Mucosa of gallbladder (tissue), 1 donor: ENCODE data around the gene GP1BB. TPM values are rescaled to one million over a fixed set of nuclear protein-coding genes. Genes with fewer than 3 reads are reported as not detected.

Source experiments
- DNase-seq: peaks from one replicate; pipeline ENCODE4 v3.0.0-alpha.2; 2020; ENCODE audit warnings: low spot score
- total RNA-seq: library from RNA; stranded (reverse); gene quantifications from one replicate; pipeline ENCODE4 v1.2.1, GENCODE V29; 2021
- donor health status: DM: no; HTN: no; CAD: no.

GP1BB gene
- total RNA-seq, 1 donor from 2014 or later = 5.4 TPM

GRCh38 chr22:19766511-19767426, 43.4 kb downstream of the GP1BB start:
- peak; percentile 39 for DNase-seq

DNA sequence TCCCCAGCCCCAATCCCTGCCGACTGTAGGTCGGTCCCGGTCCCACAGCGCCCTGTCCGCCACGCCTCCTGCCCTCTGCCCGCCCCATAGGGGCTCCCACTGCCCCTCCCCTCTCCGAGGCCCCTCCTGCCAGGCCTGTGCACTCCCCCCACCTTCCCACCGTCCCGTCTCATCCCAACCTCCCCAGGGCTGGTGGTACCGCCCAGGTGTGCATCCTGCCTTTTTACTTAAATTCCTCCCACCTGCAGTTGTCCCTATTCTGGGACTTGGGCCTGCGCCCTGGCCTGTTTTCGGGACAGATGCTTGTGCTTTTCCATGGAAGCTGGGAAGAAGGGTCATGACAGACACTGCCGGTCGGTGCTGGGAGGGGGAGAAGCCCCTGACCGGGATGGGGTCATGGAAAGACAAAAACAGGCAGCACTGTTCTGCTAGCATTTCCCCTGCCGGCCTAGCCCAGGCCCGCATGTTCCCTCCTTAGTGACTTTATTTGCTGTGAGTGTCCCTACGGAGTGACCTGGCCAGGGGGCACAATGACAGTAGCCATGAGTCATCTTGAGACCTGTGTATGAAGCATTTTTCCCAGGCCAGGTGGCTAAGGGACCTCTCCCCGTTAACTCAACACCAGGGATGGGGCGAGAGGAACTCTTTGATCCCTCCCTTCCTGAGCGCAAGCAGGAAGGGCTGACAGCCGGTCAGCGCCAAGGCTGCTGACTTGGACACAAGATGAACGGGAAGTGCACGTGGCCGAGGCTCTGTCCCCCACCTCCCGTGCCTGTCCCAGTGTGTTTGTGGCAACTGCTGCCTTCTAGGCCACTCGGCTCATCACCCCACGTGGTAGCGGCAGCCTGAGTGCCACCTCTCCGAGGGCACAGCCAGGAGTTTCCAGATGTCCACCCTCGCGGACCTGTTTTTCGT, 44.3 kb downstream of the GP1BB start:
- DNase-seq = peak; percentile 21

- no peak for DNase-seq
Observed at GRCh38 chr22:19769393-19769715, 46.0 kb downstream of the GP1BB start.

DNA sequence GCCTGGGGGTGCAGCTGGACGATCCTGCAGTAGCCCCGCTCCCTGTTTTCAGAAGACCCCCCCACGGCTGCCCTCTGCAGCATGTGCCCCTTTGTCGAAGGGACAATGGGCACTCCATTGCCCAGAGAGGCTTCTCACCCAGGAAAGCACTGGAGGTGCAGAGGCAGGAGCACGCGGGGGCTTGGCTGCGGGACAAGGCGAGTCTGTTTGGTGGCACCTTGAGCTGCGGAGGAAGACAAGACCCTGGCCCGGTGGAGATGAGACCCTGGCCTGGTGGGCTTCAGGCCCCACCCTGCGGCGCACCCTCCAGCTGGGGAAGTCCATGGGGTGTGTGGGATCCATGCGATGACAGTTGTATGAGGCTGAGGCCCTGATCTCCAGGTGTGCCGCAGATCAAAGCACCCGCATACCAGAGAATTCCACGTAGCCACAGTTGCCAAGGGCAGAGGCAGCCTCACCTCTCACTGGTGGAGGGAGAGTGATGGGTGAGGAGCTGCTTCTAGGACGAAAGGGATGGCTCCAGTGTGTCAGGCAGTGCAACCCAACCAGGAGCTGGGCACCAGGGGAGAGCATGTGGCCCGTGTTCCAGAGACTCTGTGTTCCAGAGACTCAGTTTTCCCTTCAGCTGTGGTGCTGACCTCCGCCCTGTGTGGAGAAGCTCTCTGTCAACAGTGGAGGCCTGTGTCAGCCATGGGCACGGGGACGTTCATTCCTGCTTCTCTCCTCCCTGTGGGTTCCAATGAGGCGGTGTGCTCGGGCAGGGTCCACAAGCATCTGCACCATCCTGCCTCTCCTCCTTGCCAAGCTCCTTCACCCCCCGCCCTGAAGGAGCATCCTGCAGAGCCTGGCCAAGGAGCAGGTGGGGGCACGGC, 47.2 kb downstream of the GP1BB start:
- DNase-seq = no peak

DNA sequence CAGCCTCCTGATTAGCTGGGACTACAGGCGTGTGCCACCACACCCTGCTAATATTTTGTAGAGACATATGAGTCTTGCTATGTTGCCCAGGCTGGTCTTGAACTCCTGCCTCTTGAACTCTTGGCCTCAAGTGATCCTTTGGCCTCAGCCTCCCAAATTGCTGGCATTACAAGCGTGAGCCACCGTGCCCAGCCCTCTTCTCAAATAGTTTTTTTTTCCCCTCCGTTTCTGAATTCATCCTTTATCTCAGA, 49.0 kb downstream of the GP1BB start:
- DNase-seq = no peak

- no peak for DNase-seq
Observed at GRCh38 chr22:19772673-19773469, 49.5 kb downstream of the GP1BB start.

DNA sequence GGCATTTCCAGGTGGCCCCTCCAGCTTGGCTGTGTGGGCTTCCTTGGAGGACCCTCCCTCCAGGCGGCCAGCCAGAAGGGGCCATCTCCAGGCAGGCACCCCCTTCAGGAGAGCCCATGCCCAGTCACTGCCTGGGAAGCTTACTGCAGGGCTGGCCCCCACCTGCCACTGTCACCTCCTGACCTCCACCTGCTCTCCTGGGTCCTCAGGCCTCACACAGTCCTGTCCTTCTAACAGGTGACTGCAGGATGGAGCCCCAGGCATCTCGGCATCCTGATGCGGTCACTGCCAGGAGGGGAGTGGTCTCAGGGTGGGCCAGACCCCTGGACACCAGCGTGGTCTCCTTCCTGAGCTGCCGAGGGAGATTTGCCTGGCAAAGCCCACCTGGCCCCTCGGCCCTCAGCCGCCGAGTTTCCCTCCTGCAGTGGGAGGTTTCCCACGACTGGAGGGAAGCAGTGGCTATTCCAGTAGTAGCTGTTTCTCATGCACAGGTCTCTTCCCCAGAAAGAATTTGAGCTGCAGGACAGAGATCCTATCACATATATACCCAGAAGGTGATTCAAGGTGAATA, 50.2 kb downstream of the GP1BB start:
- no peak for DNase-seq

Other genes starting within 250 kb of the GP1BB start
- gene UFD1, start 244.3 kb upstream of the GP1BB start, total RNA-seq = 50.4 TPM
- gene CDC45, start 243.6 kb upstream of the GP1BB start, total RNA-seq = 1.6 TPM
- 27.5 TPM for gene CLDN5, start 199.1 kb upstream of the GP1BB start, total RNA-seq
- gene SEPTIN5, start 9.0 kb upstream of the GP1BB start, total RNA-seq = 20.5 TPM
- 3.9 TPM for gene TBX1, start 37.2 kb downstream of the GP1BB start, total RNA-seq
- gene GNB1L, start 131.3 kb downstream of the GP1BB start, total RNA-seq = 6.2 TPM
- 18.4 TPM for gene RTL10, start 131.3 kb downstream of the GP1BB start, total RNA-seq
- gene COMT, start 218.2 kb downstream of the GP1BB start, total RNA-seq = 214 TPM
- gene TXNRD2, start 218.3 kb downstream of the GP1BB start, total RNA-seq = 26.9 TPM